GM12892 (cell line): ENCODE results near the gene IFFO2.
A peak's percentile ranks its signal among the peaks of the same experiment; 100 is the strongest.

Experiments used
- POLR2A ChIP-seq: IDR thresholded peaks from 2 replicates; pipeline ENCODE4 v1.6.1; 2011; ENCODE audit warnings: low read depth, low read length, control low read depth
- POLR2AphosphoS5 ChIP-seq: IDR thresholded peaks from 2 replicates; pipeline ENCODE4 v1.6.1; 2011; ENCODE audit warnings: low read depth, low read length, control low read depth
- TAF1 ChIP-seq: IDR thresholded peaks from 2 replicates; pipeline ENCODE4 v1.6.1; 2011; ENCODE audit warnings: low read depth, mild to moderate bottlenecking, control low read depth, low read length, borderline replicate concordance

DNA sequence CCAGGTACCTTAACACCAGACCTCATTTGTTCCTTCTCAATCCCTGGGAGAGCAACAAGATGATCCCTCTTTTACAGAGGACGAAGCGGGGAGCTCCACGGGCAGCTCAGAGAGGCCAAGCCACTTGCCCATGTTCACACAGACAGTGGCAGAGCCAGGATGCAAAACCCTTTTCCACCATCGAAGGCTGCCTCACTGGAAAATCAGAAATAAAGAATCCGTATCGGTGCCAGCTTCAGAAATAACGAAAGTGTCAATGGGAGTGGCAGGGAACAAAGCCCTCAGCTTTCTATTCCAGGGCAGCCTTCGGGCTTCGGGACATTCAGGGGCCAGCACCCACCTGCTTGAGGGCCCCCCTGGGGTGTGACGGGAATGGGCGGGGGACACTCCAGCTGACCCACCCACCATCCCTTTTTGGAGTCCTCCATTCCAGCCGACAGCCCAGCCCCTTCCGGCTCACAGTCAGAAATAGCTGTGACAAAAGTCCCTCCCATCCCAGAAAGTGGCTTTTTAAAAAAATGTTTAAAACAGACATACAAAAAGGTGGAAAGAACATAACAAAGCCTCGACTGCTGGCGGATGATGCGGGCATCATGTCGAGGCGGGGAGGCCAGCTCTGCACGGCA, 6.0 kb downstream of the IFFO2 start:
- TF ChIP-seq TAF1 (0 out of 2 replicates have a peak, but pooled peaks have one; percentile 12), POLR2A (no peak), POLR2AphosphoS5 (no peak)
